Measurements from ENCODE around the gene SHISA9.

SHISA9 gene

GRCh38 chr16:13111747-13112146 is 210.3 kb downstream of the SHISA9 start:
- DNase-seq (ENCODE audit: low read depth), result no peak
- no peak overlapping the region for H3K4me3 ChIP-seq (ENCODE audit: control insufficient read depth, low read depth, low read length)
- TF ChIP-seq CTCF (IDR thresholded peaks at IDR 0.05; ENCODE audit: control insufficient read depth, insufficient read depth, low read depth, low read length, missing control alignments), result no peak

- no peak for TF ChIP-seq CTCF (IDR thresholded peaks at IDR 0.05; ENCODE audit: control insufficient read depth, insufficient read depth, low read depth, low read length, missing control alignments)
- no peak for DNase-seq (ENCODE audit: low read depth)
- no peak overlapping the region for H3K4me3 ChIP-seq (ENCODE audit: control insufficient read depth, low read depth, low read length)
Measured at GRCh38 chr16:13113741-13114140, 212.3 kb downstream of the SHISA9 start.

DNA sequence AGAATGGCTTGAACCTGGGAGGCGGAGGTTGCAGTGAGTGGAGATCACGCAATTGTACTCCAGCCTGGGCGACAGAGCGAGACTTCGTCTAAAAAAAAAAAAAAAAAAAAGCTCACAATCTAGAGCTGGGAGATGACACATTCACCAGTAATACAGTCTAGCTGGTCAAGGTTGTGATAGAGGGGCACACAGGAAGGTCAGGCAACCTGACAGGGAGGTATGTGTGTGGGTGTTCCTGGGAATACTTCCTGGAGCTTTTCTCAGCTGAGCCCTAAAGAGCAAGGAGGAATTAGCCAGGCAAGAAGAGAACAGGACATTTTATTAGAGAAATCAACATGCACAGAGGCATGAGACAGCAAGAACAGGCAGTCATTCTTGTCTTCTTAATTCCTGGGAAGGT is 216.7 kb downstream of the SHISA9 start:
- H3K4me3 ChIP-seq (ENCODE audit: control insufficient read depth, low read depth, low read length), result no peak overlapping the region
- TF ChIP-seq CTCF (IDR thresholded peaks at IDR 0.05; ENCODE audit: control insufficient read depth, insufficient read depth, low read depth, low read length, missing control alignments), result no peak
- DNase-seq (ENCODE audit: low read depth), result no peak

DNA sequence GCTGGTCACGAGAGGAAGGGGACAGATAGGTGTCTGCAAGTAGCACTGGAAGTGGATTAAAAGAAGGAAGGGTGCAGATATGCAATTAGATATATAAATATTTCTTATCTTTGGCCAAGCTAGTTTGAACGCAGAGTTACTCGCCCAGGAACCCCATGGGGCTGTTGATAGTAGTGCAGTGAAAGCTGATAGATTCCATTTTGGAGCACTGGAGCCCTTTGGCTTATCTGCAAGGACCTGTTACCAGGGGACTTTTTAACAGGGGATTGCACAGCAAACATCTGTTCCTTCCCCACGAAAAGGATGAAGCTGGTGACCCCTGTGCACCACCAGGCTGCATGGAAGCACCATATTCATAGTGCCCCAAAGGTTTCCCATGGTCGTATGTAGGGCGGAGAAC is 218.7 kb downstream of the SHISA9 start:
- no peak for DNase-seq (ENCODE audit: low read depth)
- H3K4me3 ChIP-seq (ENCODE audit: control insufficient read depth, low read depth, low read length), result no peak overlapping the region
- TF ChIP-seq CTCF (IDR thresholded peaks at IDR 0.05; ENCODE audit: control insufficient read depth, insufficient read depth, low read depth, low read length, missing control alignments), result no peak

DNA sequence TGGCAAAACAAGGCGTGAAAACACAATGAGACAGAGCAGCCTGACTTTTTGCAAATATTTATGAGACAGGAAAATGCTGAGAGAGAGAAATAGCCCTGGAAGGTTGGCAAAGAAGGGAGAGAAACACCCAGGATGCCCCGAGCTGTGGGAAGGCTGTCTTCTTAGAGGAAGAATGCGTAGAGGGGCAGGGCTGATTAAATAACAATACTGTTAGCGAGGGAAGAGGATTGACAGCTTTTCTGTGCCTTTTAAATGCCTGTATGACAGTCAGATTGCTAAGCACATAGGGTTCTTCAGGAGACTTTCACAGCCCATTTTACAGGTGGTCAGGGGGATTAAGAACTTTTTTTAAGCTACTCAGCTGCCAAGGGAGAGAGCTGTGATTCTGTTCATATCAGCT is 219.2 kb downstream of the SHISA9 start:
- no peak for DNase-seq (ENCODE audit: low read depth)
- H3K4me3 ChIP-seq (ENCODE audit: control insufficient read depth, low read depth, low read length), result no peak overlapping the region
- no peak for TF ChIP-seq CTCF (IDR thresholded peaks at IDR 0.05; ENCODE audit: control insufficient read depth, insufficient read depth, low read depth, low read length, missing control alignments)

DNA sequence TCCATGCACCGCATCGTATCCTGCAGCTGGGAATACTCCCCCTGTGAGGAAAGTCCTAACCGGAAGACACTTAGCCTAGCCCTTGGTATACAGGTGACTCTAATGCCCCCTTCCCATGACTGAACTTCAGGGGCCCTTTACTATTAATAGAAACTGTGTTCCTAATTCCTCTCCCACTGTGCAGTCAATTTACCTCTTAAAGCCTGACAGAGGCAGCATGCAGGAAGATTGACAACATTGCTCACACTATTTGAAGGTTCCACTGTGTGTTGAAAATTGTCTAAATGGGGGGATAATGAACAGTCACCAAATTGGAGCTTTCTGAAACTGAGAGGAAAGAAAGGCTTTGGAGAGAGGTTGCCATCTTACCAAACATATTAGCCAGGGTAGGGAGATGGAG is 222.6 kb downstream of the SHISA9 start:
- no peak overlapping the region for H3K4me3 ChIP-seq (ENCODE audit: control insufficient read depth, low read depth, low read length)
- DNase-seq (ENCODE audit: low read depth), result no peak
- TF ChIP-seq CTCF (IDR thresholded peaks at IDR 0.05; ENCODE audit: control insufficient read depth, insufficient read depth, low read depth, low read length, missing control alignments), result no peak

DNA sequence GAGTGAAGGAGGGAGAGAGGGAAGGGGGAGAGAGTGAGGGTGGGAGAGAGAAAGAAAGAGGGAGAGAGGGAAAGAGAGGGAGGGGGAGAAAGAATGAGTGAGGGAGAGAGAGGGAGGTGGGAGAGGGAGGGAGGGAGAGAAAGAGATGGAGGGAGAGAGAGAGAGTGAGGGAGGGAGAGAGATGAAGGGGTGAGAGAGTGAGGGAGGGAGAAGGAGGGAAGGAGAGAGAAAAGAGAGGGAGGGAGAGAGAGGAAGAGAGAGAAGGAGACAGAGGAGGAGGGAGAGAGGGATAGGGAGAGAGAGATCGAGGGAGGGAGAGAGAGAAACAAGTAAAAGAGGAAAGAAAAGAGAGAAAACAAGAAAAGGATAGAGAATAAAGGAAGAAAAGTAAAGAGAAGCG is 225.7 kb downstream of the SHISA9 start:
- no peak overlapping the region for H3K4me3 ChIP-seq (ENCODE audit: control insufficient read depth, low read depth, low read length)
- DNase-seq (ENCODE audit: low read depth), result no peak
- no peak for TF ChIP-seq CTCF (IDR thresholded peaks at IDR 0.05; ENCODE audit: control insufficient read depth, insufficient read depth, low read depth, low read length, missing control alignments)

Data from AG09309 (cell line).